ENCODE measurements around the gene ZNF615.
A peak's percentile ranks its signal among the peaks of the same experiment; 100 is the strongest.
"Not testable (repeated sequence)": the region's sequence is repeated elsewhere in the genome, so short reads cannot be mapped to it uniquely, and the experiment has no call there.

ZNF615 gene

DNA sequence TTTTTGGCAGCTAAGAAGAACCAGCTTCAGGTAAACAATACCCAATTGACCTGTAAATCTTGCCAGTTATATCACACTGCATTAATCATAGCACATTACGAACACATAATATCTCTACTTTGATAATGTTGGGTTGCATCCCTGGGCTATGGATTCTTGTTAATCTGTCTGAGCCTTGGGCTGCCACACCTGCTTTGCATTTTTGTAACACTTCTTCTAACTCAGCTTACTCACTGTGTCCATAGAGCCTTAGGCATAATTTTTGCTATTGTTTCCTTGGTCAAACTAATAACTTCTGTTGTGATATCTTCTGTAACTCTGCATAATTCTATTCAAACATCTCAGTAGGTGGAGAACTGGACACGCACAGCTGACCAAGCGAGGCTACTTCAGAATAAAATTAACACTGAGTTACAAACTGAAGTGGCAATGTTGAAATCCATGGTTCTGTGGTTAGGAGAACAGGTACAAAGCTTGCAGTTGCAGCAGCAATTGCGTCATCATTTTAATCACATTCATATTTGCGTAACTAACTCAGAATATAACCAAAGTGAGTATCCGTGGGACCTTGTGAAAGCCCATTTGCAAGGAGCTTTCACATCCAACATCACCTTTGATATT, 27.8 kb downstream of the ZNF615 start:
- no peaks in the 10 kb centered on the region for H3K4me1 ChIP-seq (ENCODE audit: control insufficient read depth, insufficient read depth, low read length)
- no peak overlapping the region for H3K4me3 ChIP-seq (ENCODE audit: low read depth, low read length)
- no peak overlapping the region for H3K9ac ChIP-seq (ENCODE audit: low read length)
- peaks cover 19% of the 10 kb centered on the region for H3K36me3 ChIP-seq (ENCODE audit: control insufficient read depth, insufficient read depth, low read length)
- H3K9me3 ChIP-seq (ENCODE audit: control insufficient read depth, insufficient read depth, low read depth, low read length) = peaks cover 76% of the 10 kb centered on the region
- H3K27me3 ChIP-seq (ENCODE audit: control insufficient read depth, insufficient read depth, low read length) = no peaks in the 10 kb centered on the region
- no peak overlapping the region for H3K27ac ChIP-seq (ENCODE audit: low read depth, low read length)

DNA sequence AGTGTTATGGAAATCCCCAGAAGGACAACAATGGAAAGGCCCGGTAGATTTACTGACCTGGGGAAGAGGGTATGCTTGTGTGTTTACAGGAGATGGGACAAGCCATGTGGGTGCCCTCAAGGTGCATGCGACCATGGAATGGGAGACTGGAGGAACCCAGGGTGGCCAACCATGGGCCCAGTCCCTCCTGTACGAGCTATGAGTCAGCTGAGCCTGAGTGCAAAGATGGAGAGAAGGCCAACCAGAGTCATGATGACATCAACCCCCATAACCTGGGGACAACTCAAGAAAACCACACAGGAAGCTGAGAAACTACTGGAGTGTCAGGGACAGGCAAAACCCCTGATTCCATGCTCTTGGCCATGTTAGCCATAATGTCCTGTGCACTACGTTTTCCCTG, 29.1 kb downstream of the ZNF615 start:
- H3K4me1 ChIP-seq (ENCODE audit: control insufficient read depth, insufficient read depth, low read length) = no peaks in the 10 kb centered on the region
- peaks cover 81% of the 10 kb centered on the region for H3K9me3 ChIP-seq (ENCODE audit: control insufficient read depth, insufficient read depth, low read depth, low read length)

DNA sequence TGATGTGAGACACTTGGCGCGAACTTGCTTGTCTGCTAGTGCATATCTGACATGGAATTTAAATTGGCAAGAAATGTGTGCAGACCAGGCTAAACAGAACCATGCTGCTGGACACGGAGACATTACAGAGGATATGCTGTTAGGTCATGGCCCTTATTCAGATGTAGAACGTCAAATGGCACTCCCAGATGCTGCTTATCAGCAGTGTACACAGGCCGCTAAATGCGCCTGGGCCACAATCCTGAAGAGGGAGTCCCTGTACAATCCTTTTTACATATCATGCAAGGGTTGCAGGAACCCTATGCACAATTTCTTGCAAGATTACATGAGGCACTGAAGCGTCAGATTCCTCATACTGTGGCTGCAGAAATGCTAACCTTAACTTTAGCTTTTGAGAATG, 30.7 kb downstream of the ZNF615 start:
- no peak overlapping the region for H3K27ac ChIP-seq (ENCODE audit: low read depth, low read length)
- H3K27me3 ChIP-seq (ENCODE audit: control insufficient read depth, insufficient read depth, low read length) = no peaks in the 10 kb centered on the region
- H3K9ac ChIP-seq (ENCODE audit: low read length) = no peak overlapping the region
- peaks cover 82% of the 10 kb centered on the region for H3K9me3 ChIP-seq (ENCODE audit: control insufficient read depth, insufficient read depth, low read depth, low read length)
- H3K4me1 ChIP-seq (ENCODE audit: control insufficient read depth, insufficient read depth, low read length) = no peaks in the 10 kb centered on the region
- peaks cover 43% of the 10 kb centered on the region for H3K36me3 ChIP-seq (ENCODE audit: control insufficient read depth, insufficient read depth, low read length)
- H3K4me3 ChIP-seq (ENCODE audit: low read depth, low read length) = no peak overlapping the region

More for the DNA sequence above, 29.1 kb downstream of the ZNF615 start:
- H3K27me3 ChIP-seq (ENCODE audit: control insufficient read depth, insufficient read depth, low read length) = no peaks in the 10 kb centered on the region
- peaks cover 29% of the 10 kb centered on the region for H3K36me3 ChIP-seq (ENCODE audit: control insufficient read depth, insufficient read depth, low read length)
- H3K9ac ChIP-seq (ENCODE audit: low read length) = no peak overlapping the region
- no peak overlapping the region for H3K27ac ChIP-seq (ENCODE audit: low read depth, low read length)
- H3K4me3 ChIP-seq (ENCODE audit: low read depth, low read length) = no peak overlapping the region

DNA sequence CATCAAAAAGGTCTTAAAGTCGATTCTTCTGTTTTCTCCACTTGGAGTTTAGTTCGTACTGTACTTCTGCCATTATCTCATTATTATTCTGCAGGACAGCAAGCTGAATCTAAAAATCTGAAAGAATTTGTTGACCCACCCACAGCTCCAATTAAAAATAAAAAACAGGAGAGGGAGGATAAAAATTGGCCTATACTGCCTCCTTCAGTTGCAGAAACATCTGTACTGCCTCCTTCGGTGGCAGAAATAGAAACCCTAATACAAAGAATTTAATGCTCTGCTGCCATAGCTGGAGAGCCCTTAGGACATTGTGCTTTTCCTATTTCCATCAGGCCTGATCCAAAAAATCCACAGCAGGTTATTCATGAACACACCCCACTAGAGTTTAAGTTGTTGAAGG, 31.2 kb downstream of the ZNF615 start:
- H3K36me3 ChIP-seq (ENCODE audit: control insufficient read depth, insufficient read depth, low read length) = peaks cover 47% of the 10 kb centered on the region
- no peak overlapping the region for H3K9ac ChIP-seq (ENCODE audit: low read length)
- H3K9me3 ChIP-seq (ENCODE audit: control insufficient read depth, insufficient read depth, low read depth, low read length) = peaks cover 82% of the 10 kb centered on the region

DNA sequence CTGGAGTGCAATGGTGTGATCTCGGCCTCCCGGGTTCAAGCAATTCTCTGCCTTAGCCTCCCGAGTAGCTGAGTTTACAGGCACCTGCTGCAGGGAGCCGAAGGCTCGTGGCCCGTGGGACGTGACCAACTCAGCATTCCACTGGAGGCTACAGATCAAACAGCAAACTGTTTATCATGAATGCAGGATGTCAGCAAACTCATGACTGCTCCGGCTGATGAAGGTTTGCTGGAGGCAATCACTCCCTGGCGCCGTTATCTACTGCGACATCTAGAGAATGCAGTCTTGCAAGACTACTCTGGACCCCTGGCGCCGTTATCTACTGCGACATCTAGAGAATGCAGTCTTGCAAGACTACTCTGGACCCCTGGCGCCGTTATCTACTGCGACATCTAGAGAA, 32.2 kb downstream of the ZNF615 start:
- H3K9ac ChIP-seq (ENCODE audit: low read length); H3K4me1 ChIP-seq (ENCODE audit: control insufficient read depth, insufficient read depth, low read length); H3K4me3 ChIP-seq (ENCODE audit: low read depth, low read length); H3K27ac ChIP-seq (ENCODE audit: low read depth, low read length); H3K27me3 ChIP-seq (ENCODE audit: control insufficient read depth, insufficient read depth, low read length): not testable (repeated sequence)
- Histone ChIP-seq H3K36me3 (ENCODE audit: control insufficient read depth, insufficient read depth, low read length) (peaks cover 55% of the 10 kb centered on the region), H3K9me3 (ENCODE audit: control insufficient read depth, insufficient read depth, low read depth, low read length) (peaks cover 90% of the 10 kb centered on the region)

More for the DNA sequence above, 31.2 kb downstream of the ZNF615 start:
- H3K4me1 ChIP-seq (ENCODE audit: control insufficient read depth, insufficient read depth, low read length) = no peaks in the 10 kb centered on the region
- no peaks in the 10 kb centered on the region for H3K27me3 ChIP-seq (ENCODE audit: control insufficient read depth, insufficient read depth, low read length)
- H3K4me3 ChIP-seq (ENCODE audit: low read depth, low read length) = no peak overlapping the region
- H3K27ac ChIP-seq (ENCODE audit: low read depth, low read length) = no peak overlapping the region

DNA sequence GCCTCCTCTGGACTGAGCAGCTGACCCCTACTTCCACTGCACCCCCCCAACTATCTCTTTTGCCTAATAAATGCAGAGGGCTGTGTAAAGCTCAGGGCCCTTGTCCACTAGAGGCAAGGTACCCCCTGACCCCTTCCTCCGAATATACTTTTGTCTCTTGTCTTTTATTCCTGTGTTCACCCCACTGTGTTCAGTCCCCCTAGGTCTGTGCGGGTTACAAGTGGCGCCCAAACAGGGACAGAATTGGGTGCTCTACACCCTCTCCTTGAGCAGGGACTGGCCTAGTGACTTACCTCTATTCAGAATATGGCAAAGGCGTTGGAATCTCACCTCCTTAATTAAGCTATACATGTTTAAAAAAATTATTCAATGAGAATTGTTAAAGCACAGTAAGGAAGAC, 36.4 kb downstream of the ZNF615 start:
- no peak overlapping the region for H3K4me3 ChIP-seq (ENCODE audit: low read depth, low read length)
- no peak overlapping the region for H3K27ac ChIP-seq (ENCODE audit: low read depth, low read length)
- peaks cover 78% of the 10 kb centered on the region for H3K36me3 ChIP-seq (ENCODE audit: control insufficient read depth, insufficient read depth, low read length)
- no peak overlapping the region for H3K9ac ChIP-seq (ENCODE audit: low read length)
- H3K27me3 ChIP-seq (ENCODE audit: control insufficient read depth, insufficient read depth, low read length) = no peaks in the 10 kb centered on the region
- H3K4me1 ChIP-seq (ENCODE audit: control insufficient read depth, insufficient read depth, low read length) = no peaks in the 10 kb centered on the region
- peaks cover 93% of the 10 kb centered on the region for H3K9me3 ChIP-seq (ENCODE audit: control insufficient read depth, insufficient read depth, low read depth, low read length)

DNA sequence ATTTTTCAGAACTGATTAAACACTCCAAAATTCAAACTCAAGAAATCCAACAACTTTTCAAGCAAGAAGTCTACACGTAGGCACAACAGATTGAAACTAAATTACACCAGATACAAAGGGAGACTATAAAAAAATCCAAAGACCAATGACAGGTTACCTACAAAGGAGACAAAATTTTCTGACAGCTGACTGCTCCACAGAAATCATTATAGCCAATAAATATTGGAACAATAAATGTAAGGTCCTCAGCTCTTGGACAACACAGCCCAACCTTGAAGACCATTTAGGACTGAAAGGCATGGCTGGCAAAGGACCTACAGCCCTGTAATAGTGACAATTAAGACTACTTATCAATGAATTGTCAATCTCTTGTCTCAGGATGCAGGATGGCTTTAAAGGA, 37.3 kb downstream of the ZNF615 start:
- peaks cover 91% of the 10 kb centered on the region for H3K9me3 ChIP-seq (ENCODE audit: control insufficient read depth, insufficient read depth, low read depth, low read length)
- no peak overlapping the region for H3K4me3 ChIP-seq (ENCODE audit: low read depth, low read length)
- H3K36me3 ChIP-seq (ENCODE audit: control insufficient read depth, insufficient read depth, low read length) = peaks cover 81% of the 10 kb centered on the region
- H3K9ac ChIP-seq (ENCODE audit: low read length) = no peak overlapping the region
- H3K4me1 ChIP-seq (ENCODE audit: control insufficient read depth, insufficient read depth, low read length) = no peaks in the 10 kb centered on the region
- no peak overlapping the region for H3K27ac ChIP-seq (ENCODE audit: low read depth, low read length)
- no peaks in the 10 kb centered on the region for H3K27me3 ChIP-seq (ENCODE audit: control insufficient read depth, insufficient read depth, low read length)

DNA sequence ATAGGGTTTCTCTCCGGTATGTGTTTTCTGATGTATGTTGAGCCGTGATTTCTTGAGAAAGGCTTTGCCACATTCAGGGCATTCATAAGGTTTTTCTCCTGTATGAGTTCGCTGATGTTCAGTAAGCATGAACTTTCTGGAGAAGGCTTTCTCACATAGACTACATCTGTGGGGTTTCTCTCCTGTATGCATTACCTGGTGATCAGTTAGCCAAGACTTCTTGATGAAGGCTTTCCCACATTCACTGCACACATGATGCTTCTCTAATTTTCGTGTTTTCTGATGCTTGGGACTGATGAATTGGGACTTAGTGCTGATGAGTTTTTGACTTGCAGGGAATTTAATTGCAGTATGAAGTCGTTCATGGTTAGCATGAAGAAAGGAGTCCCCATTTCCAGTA, 42.4 kb downstream of the ZNF615 start:
- Histone ChIP-seq H3K9ac (ENCODE audit: low read length) (no peak overlapping the region), H3K4me3 (ENCODE audit: low read depth, low read length) (no peak overlapping the region), H3K9me3 (ENCODE audit: control insufficient read depth, insufficient read depth, low read depth, low read length) (peaks cover 79% of the 10 kb centered on the region), H3K27me3 (ENCODE audit: control insufficient read depth, insufficient read depth, low read length) (no peaks in the 10 kb centered on the region), H3K4me1 (ENCODE audit: control insufficient read depth, insufficient read depth, low read length) (peaks cover 2% of the 10 kb centered on the region; the same call in 1 of the 2 replicates), H3K36me3 (ENCODE audit: control insufficient read depth, insufficient read depth, low read length) (peaks cover 62% of the 10 kb centered on the region), H3K27ac (ENCODE audit: low read depth, low read length) (no peak overlapping the region)

DNA sequence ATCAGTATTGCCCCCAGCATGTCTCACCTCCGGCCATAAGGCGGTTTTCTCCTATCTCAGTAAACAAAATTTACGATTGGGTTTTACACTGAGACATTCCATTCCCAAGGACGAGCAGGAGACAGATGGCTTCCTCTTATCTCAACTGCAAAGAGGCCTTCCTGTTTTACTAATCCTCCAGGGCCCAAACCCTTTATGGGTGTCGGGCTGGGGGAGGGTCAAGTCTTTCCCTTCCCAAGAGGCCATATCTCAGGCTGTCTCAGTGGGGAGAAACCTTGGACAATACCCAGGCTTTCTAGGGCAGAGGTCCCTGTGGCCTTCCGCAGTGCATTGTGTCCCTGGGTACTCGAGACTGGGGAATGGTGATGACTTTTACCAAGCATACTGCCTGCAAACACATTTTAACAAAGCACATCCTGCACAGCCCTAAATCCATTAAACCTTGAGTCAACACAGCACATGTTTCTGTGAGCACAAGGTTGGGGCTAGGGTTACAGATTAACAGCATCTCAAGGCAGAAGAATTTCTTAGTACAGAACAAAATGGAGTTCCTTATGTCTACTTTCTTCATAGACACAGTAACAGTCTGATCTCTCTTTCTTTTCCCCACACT, 47.3 kb downstream of the ZNF615 start:
- peaks cover 41% of the 10 kb centered on the region for H3K9me3 ChIP-seq (ENCODE audit: control insufficient read depth, insufficient read depth, low read depth, low read length)
- H3K27ac ChIP-seq (ENCODE audit: low read depth, low read length); H3K4me1 ChIP-seq (ENCODE audit: control insufficient read depth, insufficient read depth, low read length); H3K27me3 ChIP-seq (ENCODE audit: control insufficient read depth, insufficient read depth, low read length); H3K4me3 ChIP-seq (ENCODE audit: low read depth, low read length): not testable (repeated sequence)
- H3K36me3 ChIP-seq (ENCODE audit: control insufficient read depth, insufficient read depth, low read length) = peaks cover 22% of the 10 kb centered on the region
- peak overlapping the region; percentile 44 for H3K9ac ChIP-seq (ENCODE audit: low read length)

DNA sequence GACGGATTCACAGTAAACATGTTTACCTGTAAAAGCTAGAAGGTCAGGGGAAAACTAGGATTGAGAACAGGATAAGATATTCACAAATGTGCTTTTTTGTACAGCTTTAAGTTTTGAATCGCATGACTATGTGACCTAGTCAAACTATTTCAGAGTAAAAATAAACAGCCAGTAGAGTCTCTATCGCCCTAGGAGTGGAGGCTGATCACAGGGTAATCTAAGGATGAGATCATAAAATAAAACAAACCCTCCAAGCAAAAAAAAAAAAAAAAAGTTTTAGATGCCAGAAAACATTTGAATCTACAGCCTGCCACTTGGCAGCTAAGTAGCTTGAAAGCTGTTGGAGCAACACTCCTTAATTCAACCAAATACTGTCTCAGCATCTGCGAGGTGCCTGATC, 48.2 kb downstream of the ZNF615 start:
- H3K36me3 ChIP-seq (ENCODE audit: control insufficient read depth, insufficient read depth, low read length) = peaks cover 12% of the 10 kb centered on the region
- no peak overlapping the region for H3K9ac ChIP-seq (ENCODE audit: low read length)
- H3K4me1 ChIP-seq (ENCODE audit: control insufficient read depth, insufficient read depth, low read length) = peaks cover 2% of the 10 kb centered on the region; the same call in 1 of the 2 replicates
- no peak overlapping the region; the same call in 1 of the 2 replicates for H3K27ac ChIP-seq (ENCODE audit: low read depth, low read length)
- peaks cover 35% of the 10 kb centered on the region for H3K9me3 ChIP-seq (ENCODE audit: control insufficient read depth, insufficient read depth, low read depth, low read length)
- no peak overlapping the region for H3K4me3 ChIP-seq (ENCODE audit: low read depth, low read length)
- H3K27me3 ChIP-seq (ENCODE audit: control insufficient read depth, insufficient read depth, low read length) = no peaks in the 10 kb centered on the region

DNA sequence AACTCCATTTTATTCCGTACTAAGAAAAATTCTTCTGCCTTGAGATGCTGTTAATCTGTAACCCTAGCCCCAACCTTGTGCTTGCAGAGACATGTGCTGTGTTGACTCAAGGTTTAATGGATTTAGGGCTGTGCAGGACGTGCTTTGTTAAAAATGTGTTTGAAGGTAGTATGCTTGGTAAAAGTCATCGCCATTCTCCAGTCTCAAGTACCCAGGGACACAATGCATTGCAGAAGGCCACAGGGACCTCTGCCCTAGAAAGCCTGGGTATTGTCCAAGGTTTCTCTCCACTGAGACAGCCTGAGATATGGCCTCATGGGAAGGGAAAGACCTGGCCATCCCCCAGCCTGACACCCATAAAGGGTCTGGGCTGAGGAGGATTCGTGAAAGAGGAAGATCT, 50.2 kb downstream of the ZNF615 start:
- H3K9ac ChIP-seq (ENCODE audit: low read length); H3K27ac ChIP-seq (ENCODE audit: low read depth, low read length); H3K36me3 ChIP-seq (ENCODE audit: control insufficient read depth, insufficient read depth, low read length); H3K4me3 ChIP-seq (ENCODE audit: low read depth, low read length); H3K4me1 ChIP-seq (ENCODE audit: control insufficient read depth, insufficient read depth, low read length); H3K27me3 ChIP-seq (ENCODE audit: control insufficient read depth, insufficient read depth, low read length): not testable (repeated sequence)
- peaks cover 24% of the 10 kb centered on the region; the same call in 1 of the 2 replicates for H3K9me3 ChIP-seq (ENCODE audit: control insufficient read depth, insufficient read depth, low read depth, low read length)
